ENCODE results near the gene BABAM2. TPM values are rescaled to one million over a fixed set of nuclear protein-coding genes. Genes with fewer than 3 reads are reported as not detected.

The BABAM2 gene
- total and polyA plus RNA-seq, 4 donors, result 9.9 to 17.0 (median 13.9) TPM

DNA sequence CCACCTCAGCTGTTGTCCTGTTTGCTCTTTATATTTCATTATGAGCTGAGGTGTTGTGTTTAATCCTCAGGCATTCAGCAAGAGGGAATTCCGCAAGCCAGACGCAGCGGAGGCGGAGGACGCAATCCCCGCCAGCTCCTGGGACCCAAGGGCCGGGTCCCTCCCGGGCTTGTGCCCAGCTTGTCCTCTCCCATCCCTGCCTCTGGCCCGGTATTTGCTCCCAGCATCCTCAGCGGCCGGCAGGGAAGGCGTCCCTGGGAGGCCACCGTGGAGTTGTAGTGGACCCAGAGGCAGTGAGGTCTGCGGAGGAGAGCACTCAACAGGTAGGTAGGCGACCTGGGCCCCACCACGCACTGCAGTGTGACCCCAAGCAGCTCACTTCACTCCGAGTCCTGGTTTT lies 459.7 kb downstream of the BABAM2 start (continued):
- TF ChIP-seq, protein P1, sequence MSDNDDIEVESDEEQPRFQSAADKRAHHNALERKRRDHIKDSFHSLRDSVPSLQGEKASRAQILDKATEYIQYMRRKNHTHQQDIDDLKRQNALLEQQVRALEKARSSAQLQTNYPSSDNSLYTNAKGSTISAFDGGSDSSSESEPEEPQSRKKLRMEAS (IDR thresholded peaks at IDR 0.05), result no peak

DNA sequence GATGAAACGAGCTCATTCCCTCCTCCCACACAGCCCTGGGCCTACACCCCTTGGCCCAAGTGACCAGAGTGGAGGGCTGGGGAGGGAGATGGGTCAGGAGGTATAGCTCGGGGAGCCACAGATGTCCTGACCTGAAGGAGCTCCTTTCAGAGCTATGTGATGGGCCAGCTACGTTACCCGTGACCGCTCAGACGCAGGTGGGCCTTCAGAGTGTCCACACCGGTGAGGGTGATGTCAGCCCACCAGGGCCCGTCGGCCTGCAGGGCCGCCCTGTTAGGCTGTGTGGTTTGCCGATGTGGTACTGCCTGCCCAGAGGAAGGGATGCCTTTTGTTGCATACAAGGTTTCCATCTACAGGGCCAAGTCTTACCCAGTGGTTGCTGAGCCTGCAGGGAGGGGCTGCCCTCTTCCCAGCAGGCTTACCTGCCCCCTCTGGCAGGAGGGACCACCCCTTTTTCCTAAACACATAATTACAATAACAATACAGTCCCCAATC lies 460.3 kb downstream of the BABAM2 start:
- H3K27me3 ChIP-seq (ENCODE audit: control insufficient read depth in 4 of 4, insufficient read depth in 4 of 4, low read length in 3 of 4), result no peaks in the 10 kb centered on the region
- H3K36me3 ChIP-seq (ENCODE audit: control insufficient read depth in 4 of 4, insufficient read depth in 3 of 4, low read depth in 1 of 4, low read length in 3 of 4), result no peaks in the 10 kb centered on the region
- DNase-seq (ENCODE audit: low spot score), result no peak
- no peaks in the 10 kb centered on the region for H3K9me3 ChIP-seq (ENCODE audit: control insufficient read depth in 4 of 4, low read length in 3 of 4)
- H3K4me3 ChIP-seq (ENCODE audit: low read depth in 1 of 3, low read length in 3 of 3), result no peak overlapping the region
- H3K27ac ChIP-seq (ENCODE audit: low read depth in 1 of 2, low read length in 2 of 2), result no peak overlapping the region
- no peak overlapping the region for H3K9ac ChIP-seq (ENCODE audit: low read depth in 1 of 2, low read length in 2 of 2)
- H3K4me1 ChIP-seq (ENCODE audit: control insufficient read depth in 4 of 4, insufficient read depth in 4 of 4, low read length in 3 of 4), result peaks cover 3 to 8% (median 7%) of the 10 kb centered on the region in 4 donors
- TF ChIP-seq FOXA2 (IDR thresholded peaks at IDR 0.05) (no peak), FOXA1 (IDR thresholded peaks at IDR 0.05) (no peak), YY1 (IDR thresholded peaks at IDR 0.05) (no peak), RXRA (IDR thresholded peaks at IDR 0.05) (no peak), GABPA (IDR thresholded peaks at IDR 0.05 in 1 of 2, conservative IDR thresholded peaks at IDR 0.05 in 1 of 2) (no peak), EGR1 (IDR thresholded peaks at IDR 0.05; ENCODE audit: low read depth in 2 of 2) (no peak), TAF1 (conservative IDR thresholded peaks at IDR 0.05) (no peak), NR2F2 (IDR thresholded peaks at IDR 0.05) (no peak), SP1 (IDR thresholded peaks at IDR 0.05) (no peak), RAD21 (IDR thresholded peaks at IDR 0.05) (no peak), HNF4G (IDR thresholded peaks at IDR 0.05) (no peak), JUND (IDR thresholded peaks at IDR 0.05) (no peak), HNF4A (conservative IDR thresholded peaks at IDR 0.05) (no peak)
- TF ChIP-seq, protein P2, sequence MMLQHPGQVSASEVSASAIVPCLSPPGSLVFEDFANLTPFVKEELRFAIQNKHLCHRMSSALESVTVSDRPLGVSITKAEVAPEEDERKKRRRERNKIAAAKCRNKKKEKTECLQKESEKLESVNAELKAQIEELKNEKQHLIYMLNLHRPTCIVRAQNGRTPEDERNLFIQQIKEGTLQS (IDR thresholded peaks at IDR 0.05), result no peak
- TF ChIP-seq, protein P3, sequence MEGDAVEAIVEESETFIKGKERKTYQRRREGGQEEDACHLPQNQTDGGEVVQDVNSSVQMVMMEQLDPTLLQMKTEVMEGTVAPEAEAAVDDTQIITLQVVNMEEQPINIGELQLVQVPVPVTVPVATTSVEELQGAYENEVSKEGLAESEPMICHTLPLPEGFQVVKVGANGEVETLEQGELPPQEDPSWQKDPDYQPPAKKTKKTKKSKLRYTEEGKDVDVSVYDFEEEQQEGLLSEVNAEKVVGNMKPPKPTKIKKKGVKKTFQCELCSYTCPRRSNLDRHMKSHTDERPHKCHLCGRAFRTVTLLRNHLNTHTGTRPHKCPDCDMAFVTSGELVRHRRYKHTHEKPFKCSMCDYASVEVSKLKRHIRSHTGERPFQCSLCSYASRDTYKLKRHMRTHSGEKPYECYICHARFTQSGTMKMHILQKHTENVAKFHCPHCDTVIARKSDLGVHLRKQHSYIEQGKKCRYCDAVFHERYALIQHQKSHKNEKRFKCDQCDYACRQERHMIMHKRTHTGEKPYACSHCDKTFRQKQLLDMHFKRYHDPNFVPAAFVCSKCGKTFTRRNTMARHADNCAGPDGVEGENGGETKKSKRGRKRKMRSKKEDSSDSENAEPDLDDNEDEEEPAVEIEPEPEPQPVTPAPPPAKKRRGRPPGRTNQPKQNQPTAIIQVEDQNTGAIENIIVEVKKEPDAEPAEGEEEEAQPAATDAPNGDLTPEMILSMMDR (IDR thresholded peaks at IDR 0.05; ENCODE audit: low read depth, low read length, missing input control), result no peak
- TF ChIP-seq, protein P4, sequence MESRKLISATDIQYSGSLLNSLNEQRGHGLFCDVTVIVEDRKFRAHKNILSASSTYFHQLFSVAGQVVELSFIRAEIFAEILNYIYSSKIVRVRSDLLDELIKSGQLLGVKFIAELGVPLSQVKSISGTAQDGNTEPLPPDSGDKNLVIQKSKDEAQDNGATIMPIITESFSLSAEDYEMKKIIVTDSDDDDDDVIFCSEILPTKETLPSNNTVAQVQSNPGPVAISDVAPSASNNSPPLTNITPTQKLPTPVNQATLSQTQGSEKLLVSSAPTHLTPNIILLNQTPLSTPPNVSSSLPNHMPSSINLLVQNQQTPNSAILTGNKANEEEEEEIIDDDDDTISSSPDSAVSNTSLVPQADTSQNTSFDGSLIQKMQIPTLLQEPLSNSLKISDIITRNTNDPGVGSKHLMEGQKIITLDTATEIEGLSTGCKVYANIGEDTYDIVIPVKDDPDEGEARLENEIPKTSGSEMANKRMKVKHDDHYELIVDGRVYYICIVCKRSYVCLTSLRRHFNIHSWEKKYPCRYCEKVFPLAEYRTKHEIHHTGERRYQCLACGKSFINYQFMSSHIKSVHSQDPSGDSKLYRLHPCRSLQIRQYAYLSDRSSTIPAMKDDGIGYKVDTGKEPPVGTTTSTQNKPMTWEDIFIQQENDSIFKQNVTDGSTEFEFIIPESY (IDR thresholded peaks at IDR 0.05), result no peak
- TF ChIP-seq, protein P1 (IDR thresholded peaks at IDR 0.05), result no peak
- TF ChIP-seq, protein P5, sequence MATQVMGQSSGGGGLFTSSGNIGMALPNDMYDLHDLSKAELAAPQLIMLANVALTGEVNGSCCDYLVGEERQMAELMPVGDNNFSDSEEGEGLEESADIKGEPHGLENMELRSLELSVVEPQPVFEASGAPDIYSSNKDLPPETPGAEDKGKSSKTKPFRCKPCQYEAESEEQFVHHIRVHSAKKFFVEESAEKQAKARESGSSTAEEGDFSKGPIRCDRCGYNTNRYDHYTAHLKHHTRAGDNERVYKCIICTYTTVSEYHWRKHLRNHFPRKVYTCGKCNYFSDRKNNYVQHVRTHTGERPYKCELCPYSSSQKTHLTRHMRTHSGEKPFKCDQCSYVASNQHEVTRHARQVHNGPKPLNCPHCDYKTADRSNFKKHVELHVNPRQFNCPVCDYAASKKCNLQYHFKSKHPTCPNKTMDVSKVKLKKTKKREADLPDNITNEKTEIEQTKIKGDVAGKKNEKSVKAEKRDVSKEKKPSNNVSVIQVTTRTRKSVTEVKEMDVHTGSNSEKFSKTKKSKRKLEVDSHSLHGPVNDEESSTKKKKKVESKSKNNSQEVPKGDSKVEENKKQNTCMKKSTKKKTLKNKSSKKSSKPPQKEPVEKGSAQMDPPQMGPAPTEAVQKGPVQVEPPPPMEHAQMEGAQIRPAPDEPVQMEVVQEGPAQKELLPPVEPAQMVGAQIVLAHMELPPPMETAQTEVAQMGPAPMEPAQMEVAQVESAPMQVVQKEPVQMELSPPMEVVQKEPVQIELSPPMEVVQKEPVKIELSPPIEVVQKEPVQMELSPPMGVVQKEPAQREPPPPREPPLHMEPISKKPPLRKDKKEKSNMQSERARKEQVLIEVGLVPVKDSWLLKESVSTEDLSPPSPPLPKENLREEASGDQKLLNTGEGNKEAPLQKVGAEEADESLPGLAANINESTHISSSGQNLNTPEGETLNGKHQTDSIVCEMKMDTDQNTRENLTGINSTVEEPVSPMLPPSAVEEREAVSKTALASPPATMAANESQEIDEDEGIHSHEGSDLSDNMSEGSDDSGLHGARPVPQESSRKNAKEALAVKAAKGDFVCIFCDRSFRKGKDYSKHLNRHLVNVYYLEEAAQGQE (IDR thresholded peaks at IDR 0.05), result no peak
- 96% methylated on average over 11 of the region's 11 CpGs for WGBS

Data from liver (tissue), 9 donors.